ENCODE measurements around the gene FRG2B. TPM values are rescaled to one million over a fixed set of nuclear protein-coding genes. Genes with fewer than 3 reads are reported as not detected.

FRG2B gene
- polyA plus RNA-seq, 1 donor (not counting 4 experiments of a cell fraction or from before 2014, with no cell fraction given), result not detected

Other genes starting within 250 kb of the FRG2B start
- 2.5 to 2.8 TPM (median 2.6 TPM) in 3 replicates for gene PAOX, start 247.5 kb downstream of the FRG2B start, polyA plus RNA-seq
- 30.8 to 36.9 TPM (median 31.6 TPM) in 3 replicates for gene MTG1, start 232.6 kb downstream of the FRG2B start, polyA plus RNA-seq
- gene SPRN, start 202.2 kb downstream of the FRG2B start, polyA plus RNA-seq, result 0.01 to 0.04 TPM (median 0.02 TPM) in 3 replicates
- 0.58 to 0.75 TPM (median 0.70 TPM) in 3 replicates for gene SCART1, start 172.8 kb downstream of the FRG2B start, polyA plus RNA-seq
- gene CYP2E1, start 99.4 kb downstream of the FRG2B start, polyA plus RNA-seq, result 0.73 to 0.77 TPM (median 0.77 TPM) in 3 replicates
- gene SYCE1, start 61.2 kb downstream of the FRG2B start, polyA plus RNA-seq, result not detected in 3 replicates